H1 (cell line): ENCODE measurements around the gene KRTAP4-5. TPM values are rescaled to one million over a fixed set of nuclear protein-coding genes. Genes with fewer than 3 reads are reported as not detected.

Experiments used
- CTCF ChIA-PET: fragments of 300-600 bp; sonication (Branson Sonifier 250); formaldehyde crosslinking; loops from one replicate; lab custom pipeline; 2021; ENCODE audit not compliant: partially characterized antibody; lab: Charles Lee
- POLR2A ChIA-PET: fragments of 300-600 bp; sonication (Branson Sonifier 250); formaldehyde crosslinking; loops from one replicate; lab custom pipeline; 2021; ENCODE audit warnings: inconsistent platforms; ENCODE audit not compliant: partially characterized antibody; lab: Charles Lee
- DNase-seq, 2 experiments: peaks; one replicate each; pipeline versions ENCODE4 v3.0.0 to v3.0.0-alpha.2; 2010 to 2022; ENCODE audit warnings: low spot score in 2 of 2, low read depth in 1 of 2, mixed read lengths in 1 of 2
- FAIRE-seq: peaks from 2 replicates; lab custom pipeline; 2011; peaks lifted over from hg19 to GRCh38; lab: Jason Lieb, UNC
- H2AFZ ChIP-seq: 2 replicates; pipeline ENCODE4 v1.8.1; 2012; ENCODE audit warnings: low read length, inconsistent platforms
- H2AK5ac ChIP-seq: 2 replicates; pipeline ENCODE4 v1.6.1; 2013; ENCODE audit warnings: low read depth, low read length
- H2BK120ac ChIP-seq: replicated peaks from 2 replicates; pipeline ENCODE3; 2013; ENCODE audit warnings: low read depth, low read length, inconsistent platforms
- H2BK12ac ChIP-seq: 2 replicates; pipeline ENCODE4 v1.6.1; 2013; ENCODE audit warnings: low read depth, low read length
- H2BK15ac ChIP-seq: 2 replicates; pipeline ENCODE4 v1.6.1; 2013; ENCODE audit warnings: low read length
- H2BK20ac ChIP-seq: 2 replicates; pipeline ENCODE4 v1.6.1; 2013; ENCODE audit warnings: low read length
- H2BK5ac ChIP-seq: 2 replicates; pipeline ENCODE4 v1.6.1; 2013; ENCODE audit warnings: low read depth, low read length
- H3K14ac ChIP-seq: 2 replicates; pipeline ENCODE4 v1.6.1; 2013; ENCODE audit warnings: inconsistent platforms; ENCODE audit not compliant: insufficient read length
- H3K18ac ChIP-seq: 2 replicates; pipeline ENCODE4 v1.6.1; 2013; ENCODE audit warnings: low read length; ENCODE audit errors: extremely low read depth
- H3K23ac ChIP-seq: 2 replicates; pipeline ENCODE4 v1.6.1; 2013; ENCODE audit warnings: inconsistent platforms; ENCODE audit not compliant: insufficient read length
- H3K23me2 ChIP-seq: 2 replicates; pipeline ENCODE4 v1.6.1; 2013; ENCODE audit warnings: low read depth, low read length
- H3K27ac ChIP-seq: 2 replicates; pipeline ENCODE4 v1.6.1; 2011; ENCODE audit warnings: low read depth, low read length, inconsistent platforms
- H3K27me3 ChIP-seq, 4 experiments: replicated peaks in 1 of 4; 1 replicate in 1 of 4; 2 replicates in 3 of 4; pipeline versions ENCODE4 v1.6.1 to v1.8.1; 2011 to 2013; ENCODE audit warnings: low read length in 3 of 4, mild to moderate bottlenecking in 3 of 4, inconsistent platforms in 2 of 4, mixed read lengths in 2 of 4, moderate library complexity in 1 of 4; ENCODE audit not compliant: control insufficient read depth in 3 of 4, insufficient read depth in 3 of 4; ENCODE audit errors: extremely low read depth in 1 of 4
- H3K36me3 ChIP-seq, 4 experiments: 2 replicates each; pipeline versions ENCODE4 v1.6.1 to v1.8.1; 2011 to 2013; ENCODE audit warnings: mild to moderate bottlenecking in 4 of 4, low read length in 3 of 4, moderate library complexity in 2 of 4, control low read depth in 1 of 4, inconsistent platforms in 1 of 4; ENCODE audit not compliant: insufficient read depth in 4 of 4, control insufficient read depth in 2 of 4
- H3K4ac ChIP-seq: replicated peaks from 2 replicates; pipeline ENCODE3; 2013; ENCODE audit warnings: low read length, low read depth, mixed read lengths, inconsistent platforms; ENCODE audit not compliant: insufficient read length
- H3K4me1 ChIP-seq, 4 experiments: replicated peaks in 1 of 4; 1 replicate in 1 of 4; 2 replicates in 3 of 4; pipeline versions ENCODE4 v1.6.1 to v1.8.1; 2011 to 2013; ENCODE audit warnings: low read length in 3 of 4, inconsistent platforms in 2 of 4, mixed read lengths in 1 of 4; ENCODE audit not compliant: insufficient read depth in 4 of 4, control insufficient read depth in 3 of 4
- H3K4me2 ChIP-seq, 2 experiments: 2 replicates each; pipeline versions ENCODE4 v1.6.1 to v1.8.1; 2011 to 2013; ENCODE audit warnings: low read depth in 2 of 2, low read length in 2 of 2, control low read depth in 1 of 2, inconsistent platforms in 1 of 2, mild to moderate bottlenecking in 1 of 2; ENCODE audit not compliant: insufficient read depth in 1 of 2
- H3K4me3 ChIP-seq, 4 experiments: fragments of 200-600, 300-600 bp in 1 of 4; sonication (generic), shearing (Covaris generic), sonication (Bioruptor Twin) in 1 of 4; 2 replicates each; pipeline versions ENCODE4 v1.5.1 to v1.8.1; 2011 to 2016; ENCODE audit warnings: low read length in 4 of 4, low read depth in 3 of 4, control low read depth in 2 of 4, inconsistent platforms in 2 of 4, mild to moderate bottlenecking in 2 of 4, mixed read lengths in 1 of 4, moderate library complexity in 1 of 4; ENCODE audit not compliant: insufficient read depth in 2 of 4; ENCODE audit errors: extremely low read depth in 1 of 4
- H3K56ac ChIP-seq: replicated peaks from 2 replicates; pipeline ENCODE3; 2013; ENCODE audit warnings: low read depth, mild to moderate bottlenecking, mixed read lengths, low read length, inconsistent platforms; ENCODE audit not compliant: insufficient read length
- H3K79me1 ChIP-seq: 2 replicates; pipeline ENCODE4 v1.6.1; 2013; ENCODE audit warnings: low read depth, low read length, control low read depth
- H3K79me2 ChIP-seq, 2 experiments: 2 replicates each; pipeline versions ENCODE4 v1.6.1 to v1.8.1; 2012 to 2013; ENCODE audit warnings: low read length in 2 of 2, mild to moderate bottlenecking in 2 of 2, inconsistent platforms in 1 of 2; ENCODE audit not compliant: insufficient read depth in 2 of 2, control insufficient read depth in 1 of 2
- H3K9ac ChIP-seq, 4 experiments: replicated peaks in 1 of 4; 1 replicate in 1 of 4; 2 replicates in 3 of 4; pipeline versions ENCODE4 v1.6.1 to v1.8.1; 2011 to 2013; ENCODE audit warnings: low read depth in 3 of 4, low read length in 3 of 4, control low read depth in 2 of 4, mild to moderate bottlenecking in 2 of 4, moderate library complexity in 2 of 4, inconsistent platforms in 1 of 4; ENCODE audit errors: extremely low read depth in 1 of 4
- H3K9me3 ChIP-seq, 2 experiments: 2 replicates each; pipeline versions ENCODE4 v1.6.1 to v1.8.1; 2012 to 2013; ENCODE audit warnings: mild to moderate bottlenecking in 2 of 2, moderate library complexity in 2 of 2, control low read depth in 1 of 2, inconsistent platforms in 1 of 2, low read depth in 1 of 2, low read length in 1 of 2, mixed read lengths in 1 of 2; ENCODE audit not compliant: insufficient read depth in 2 of 2
- H4K20me1 ChIP-seq, 2 experiments: replicated peaks in 1 of 2; 2 replicates each; pipeline versions ENCODE3 to v1.8.1; 2011 to 2013; ENCODE audit warnings: inconsistent platforms in 2 of 2, low read length in 2 of 2, mild to moderate bottlenecking in 1 of 2; ENCODE audit not compliant: insufficient read depth in 2 of 2, control insufficient read depth in 1 of 2
- H4K5ac ChIP-seq: 2 replicates; pipeline ENCODE4 v1.6.1; 2013; ENCODE audit warnings: low read length, low read depth, mixed read lengths, inconsistent platforms; ENCODE audit not compliant: insufficient read length
- H4K8ac ChIP-seq: 2 replicates; pipeline ENCODE4 v1.8.0; 2013; ENCODE audit warnings: mild to moderate bottlenecking, moderate library complexity, low read length, inconsistent platforms; ENCODE audit not compliant: insufficient read depth; ENCODE audit errors: extremely low read depth
- H4K91ac ChIP-seq: replicated peaks from 2 replicates; pipeline ENCODE3; 2013; ENCODE audit warnings: low read length, mixed read lengths, inconsistent platforms; ENCODE audit not compliant: insufficient read length
- ATF3 ChIP-seq: IDR thresholded peaks from 2 replicates; pipeline ENCODE4 v1.6.1; 2011; ENCODE audit warnings: low read depth, mild to moderate bottlenecking, low read length; ENCODE audit not compliant: insufficient read depth
- BCL11A ChIP-seq, 2 experiments: IDR thresholded peaks; one replicate each; pipeline ENCODE4 v1.6.1; 2011; ENCODE audit warnings: low read depth in 2 of 2, low read length in 2 of 2, mild to moderate bottlenecking in 2 of 2
- CTBP2 ChIP-seq: IDR thresholded peaks from 2 replicates; pipeline ENCODE4 v1.7.0; 2011; ENCODE audit warnings: borderline replicate concordance, mild to moderate bottlenecking, moderate library complexity, mixed read lengths, low read length; ENCODE audit not compliant: insufficient read depth, insufficient read length
- CTCF ChIP-seq, 3 experiments: IDR thresholded peaks; 1 replicate in 2 of 3; 2 replicates in 1 of 3; pipeline versions ENCODE4 v1.5.1 to v1.6.1; 2011; ENCODE audit warnings: low read length in 3 of 3, mild to moderate bottlenecking in 3 of 3, inconsistent platforms in 2 of 3, low read depth in 1 of 3, moderate library complexity in 1 of 3; ENCODE audit not compliant: insufficient read depth in 1 of 3; ENCODE audit errors: control extremely low read depth in 1 of 3
- FOSL1 ChIP-seq: IDR thresholded peaks from 2 replicates; pipeline ENCODE4 v1.6.1; 2011; ENCODE audit warnings: mild to moderate bottlenecking, low read depth, low read length, moderate library complexity; ENCODE audit not compliant: insufficient read depth
- GTF2F1 ChIP-seq: IDR thresholded peaks from 2 replicates; pipeline ENCODE4 v1.6.1; 2012; ENCODE audit warnings: low read depth, low read length, improper control_type of control experiment, borderline replicate concordance
- NRF1 ChIP-seq: IDR thresholded peaks from 2 replicates; pipeline ENCODE4 v1.6.1; 2011; ENCODE audit warnings: mild to moderate bottlenecking, low read depth, low read length, improper control_type of control experiment
- SRF ChIP-seq: IDR thresholded peaks from 2 replicates; pipeline ENCODE4 v1.6.1; 2011; ENCODE audit warnings: mild to moderate bottlenecking, low read depth, low read length, moderate library complexity
- SUZ12 ChIP-seq: fragments of 200-600 bp; sonication (generic); IDR thresholded peaks from 2 replicates; pipeline ENCODE4 v1.6.1; 2012; ENCODE audit warnings: mild to moderate bottlenecking, inconsistent platforms, low read length, moderate library complexity, mixed read lengths
- YY1 ChIP-seq: IDR thresholded peaks from 2 replicates; pipeline ENCODE4 v1.6.1; 2011; ENCODE audit warnings: low read depth, mild to moderate bottlenecking, low read length
- WGBS, 2 experiments: shearing (Covaris generic) in 1 of 2; methylation state at CpG; one replicate each; pipeline versions ENCODE4 v1.1.6 to v1.1.7; 2013 to 2015; ENCODE audit warnings: low lambda C conversion rate in 2 of 2, mixed read lengths in 2 of 2, inconsistent platforms in 1 of 2, low coverage in 1 of 2, missing lambda C conversion rate in 1 of 2; ENCODE audit not compliant: insufficient replicate concordance in 2 of 2, insufficient coverage in 1 of 2, insufficient read length in 1 of 2; ENCODE audit errors: extremely low coverage in 1 of 2, missing lambda C conversion rate in 1 of 2; 5-methylcytosine and 5-hydroxymethylcytosine counted together
- polyA plus RNA-seq, 7 experiments: library from polyadenylated mRNA; depleted of rRNA in 3 of 7; stranded (reverse) in 5 of 7; unstranded in 2 of 7; fragments of >200 nt in 5 of 7; fragments of 200-250 nt in 2 of 7; gene quantifications; 1 replicate in 5 of 7; 2 replicates in 1 of 7; 4 replicates in 1 of 7; pipeline versions ENCODE4 v1.2.1 to v1.2.3, GENCODE V29; 2011 to 2013; ENCODE audit warnings: missing spikeins in 2 of 7, mixed read lengths in 2 of 7
- total RNA-seq: library from RNA; stranded (reverse); fragmentation: NEBNext Ultra II Directional; extraction: Animal tissue kit (Norgen Biotek cat#: 25700); gene quantifications from 2 replicates; pipeline ENCODE4 v1.2.1, GENCODE V29; 2021

The KRTAP4-5 gene
- total and polyA plus RNA-seq, 2 of the 8 experiments (the other 6 are each of a cell fraction or from before 2014, with no cell fraction given), result not detected

GRCh38 chr17:41160648-41161047 is 11.0 kb upstream of the KRTAP4-5 start, which contains the start of gene KRTAP4-4:
KRTAP4-4 (minus strand) TSS chr17:41160748; CDS start chr17:41160691, 57 bp downstream.
- Histone ChIP-seq H2BK15ac (no peak within 1 kb of the TSS), H3K79me2 (no peaks in the 10 kb centered on the region), H3K9ac (no peak within 1 kb of the TSS), H4K8ac (no peak within 1 kb of the TSS; the same call in 1 of the 2 replicates), H3K14ac (no peak within 1 kb of the TSS), H2BK20ac (no peak within 1 kb of the TSS), H3K23ac (no peak within 1 kb of the TSS), H3K4me1 (peaks cover 0 to 4% (median 1%) of the 10 kb centered on the region in 4 experiments; a peak in 1 of 7 replicates), H3K56ac (no peak within 1 kb of the TSS), H3K36me3 (no peaks in the 10 kb centered on the region), H2BK120ac (no peak within 1 kb of the TSS), H2AK5ac (no peak within 1 kb of the TSS), H2BK5ac (no peak within 1 kb of the TSS), H3K23me2 (no peaks in the 10 kb centered on the region; the same call in 1 of the 2 replicates), H3K27ac (no peak within 1 kb of the TSS), H3K4ac (no peak within 1 kb of the TSS), H3K4me3 (no peak within 1 kb of the TSS), H2BK12ac (no peak within 1 kb of the TSS), H3K79me1 (no peaks in the 10 kb centered on the region), H4K20me1 (no peaks in the 10 kb centered on the region), H3K27me3 (no peaks in the 10 kb centered on the region), H3K18ac (no peak within 1 kb of the TSS), H4K5ac (no peak within 1 kb of the TSS), H4K91ac (no peak within 1 kb of the TSS), H3K9me3 (no peaks in the 10 kb centered on the region), H2AFZ (no peak within 1 kb of the TSS), H3K4me2 (no peak within 1 kb of the TSS)
- DNase-seq (no peak), FAIRE-seq (no peak)
- WGBS, 2 experiments, result 82% methylated on average over 1 of the region's 1 CpG; no CpG with 5 or more reads in 1 of the 2 experiments
- ChIA-PET POLR2A (no interaction called here), CTCF (interaction anchor here (1.2 kb wide), 1 partner anchor 30 kb away, joined by 3 read pairs; no protein-coding TSS in a partner anchor)
- TF ChIP-seq CTCF (IDR thresholded peaks at IDR 0.05; ENCODE audit: control extremely low read depth in 1 of 3, insufficient read depth in 1 of 3, low read depth in 1 of 3, low read length in 3 of 3) (no peak), BCL11A (IDR thresholded peaks at IDR 0.05; ENCODE audit: low read depth in 2 of 2, low read length in 2 of 2) (no peak), SUZ12 (no peak), CTBP2 (no peak), SRF (no peak), NRF1 (no peak), YY1 (no peak), GTF2F1 (no peak), FOSL1 (no peak), ATF3 (no peak)
